K562 (cell line): ENCODE data around the gene FKBP11. TPM values are rescaled to one million over a fixed set of nuclear protein-coding genes. Genes with fewer than 3 reads are reported as not detected.

ENCODE experiments used
- ARID2 ChIP-seq: fragments of 450-650 bp; IDR thresholded peaks from 2 replicates; pipeline ENCODE4 v1.6.1; 2017; ENCODE audit warnings: antibody characterized with exemption, mild to moderate bottlenecking
- CHD2 ChIP-seq: IDR thresholded peaks from 2 replicates; pipeline ENCODE4 v1.6.1; 2011; ENCODE audit warnings: low read depth, low read length
- EGR1 ChIP-seq: fragments of 450-650 bp; conservative IDR thresholded peaks from 2 replicates; pipeline ENCODE4 v1.6.1; 2017; ENCODE audit warnings: mild to moderate bottlenecking
- HLTF ChIP-seq: fragments of 450-650 bp; IDR thresholded peaks from 2 replicates; pipeline ENCODE4 v1.6.1; 2016
- POLR3G ChIP-seq: IDR thresholded peaks from 2 replicates; pipeline ENCODE4 v1.6.1; 2011; ENCODE audit not compliant: insufficient read length, insufficient replicate concordance; ENCODE audit errors: extremely low read depth
- RFX1 ChIP-seq: fragments of 450-650 bp; IDR thresholded peaks from 2 replicates; pipeline ENCODE4 v1.6.1; 2016; ENCODE audit warnings: mild to moderate bottlenecking, moderate library complexity
- SMARCB1 ChIP-seq: IDR thresholded peaks from 2 replicates; pipeline ENCODE4 v1.6.1; 2011; ENCODE audit warnings: improper control_type of control experiment, low read depth; ENCODE audit not compliant: insufficient read length
- STAG1 ChIP-seq: sonication (generic); formaldehyde crosslinking; IDR thresholded peaks from 2 replicates; pipeline ENCODE4 v1.5.0; 2020; ENCODE audit warnings: missing genetic modification reagents, borderline replicate concordance
- TSC22D4 ChIP-seq: fragments of 450-650 bp; IDR thresholded peaks from 2 replicates; pipeline ENCODE4 v1.6.1; 2016; ENCODE audit warnings: missing genetic modification characterization, missing biosample characterization, control low read depth
- ZBTB7A ChIP-seq: IDR thresholded peaks from 2 replicates; pipeline ENCODE4 v1.6.1; 2011; ENCODE audit warnings: low read depth, mild to moderate bottlenecking, low read length, moderate library complexity, borderline replicate concordance; ENCODE audit not compliant: control insufficient read depth
- ZNF232 ChIP-seq: sonication (generic); formaldehyde crosslinking; IDR thresholded peaks from 2 replicates; pipeline ENCODE4 v1.8.0; 2022; ENCODE audit warnings: mild to moderate bottlenecking, missing genetic modification reagents
- ZNF263 ChIP-seq: sonication (generic); formaldehyde crosslinking; IDR thresholded peaks from 2 replicates; pipeline ENCODE4 v1.8.0; 2022; ENCODE audit warnings: mild to moderate bottlenecking, missing genetic modification reagents, borderline replicate concordance
- ZNF316 ChIP-seq: fragments of 450-650 bp; IDR thresholded peaks from 2 replicates; pipeline ENCODE4 v1.6.1; 2016
- polyA plus RNA-seq, 8 experiments: library from polyadenylated mRNA; depleted of rRNA in 4 of 8; stranded (reverse) in 5 of 8; unstranded in 3 of 8; fragments of >200 nt; fragmentation: Nextera tagmentation in 2 of 8; fragmentation: Illumina TruSeq in 1 of 8; extraction: Ambion mirVana in 2 of 8; extraction: Trizol in 1 of 8; gene quantifications; 2 replicates each; pipeline versions ENCODE4 v1.2.1 to v1.2.3, GENCODE V29; 2011 to 2014; ENCODE audit warnings: inconsistent platforms in 1 of 8, missing spikeins in 1 of 8
- total RNA-seq, 7 experiments: library from RNA; depleted of rRNA in 6 of 7; stranded (reverse); fragments of >200 nt in 6 of 7; fragmentation: Illumina TruSeq in 2 of 7; extraction: Trizol in 2 of 7; gene quantifications; 2 replicates each; pipeline versions ENCODE4 v1.2.1 to v1.2.3, GENCODE V29; 2011 to 2021; ENCODE audit warnings: low replicate concordance in 1 of 7
- TF ChIP-seq, protein P1 (sequence below), 2 experiments: fragments of 450-650 bp; formaldehyde crosslinking in 1 of 2; IDR thresholded peaks; 2 replicates each; pipeline versions ENCODE4 v1.4.0 to v1.6.1; 2014 to 2020; ENCODE audit warnings: mild to moderate bottlenecking in 2 of 2, borderline replicate concordance in 1 of 2, low read depth in 1 of 2
- TF ChIP-seq, protein P2 (sequence below): fragments of 450-650 bp; IDR thresholded peaks from 2 replicates; pipeline ENCODE4 v1.6.1; 2016; ENCODE audit warnings: antibody characterized with exemption
- TF ChIP-seq, protein P3 (sequence below): fragments of 450-650 bp; formaldehyde crosslinking; IDR thresholded peaks from 2 replicates; pipeline ENCODE4 v1.4.0; 2020; ENCODE audit warnings: mild to moderate bottlenecking, moderate library complexity
- TF ChIP-seq, protein P4 (sequence below): fragments of 250-450 bp; sonication (Bioruptor Pico); IDR thresholded peaks from 2 replicates; pipeline ENCODE4 v1.9.0; 2021; ENCODE audit warnings: mild to moderate bottlenecking

Gene FKBP11
- total and polyA plus RNA-seq, 9 of the 15 experiments (the other 6 are each of a cell fraction or from before 2014, with no cell fraction given): 1.6 to 8.2 (median 5.8) TPM

DNA sequence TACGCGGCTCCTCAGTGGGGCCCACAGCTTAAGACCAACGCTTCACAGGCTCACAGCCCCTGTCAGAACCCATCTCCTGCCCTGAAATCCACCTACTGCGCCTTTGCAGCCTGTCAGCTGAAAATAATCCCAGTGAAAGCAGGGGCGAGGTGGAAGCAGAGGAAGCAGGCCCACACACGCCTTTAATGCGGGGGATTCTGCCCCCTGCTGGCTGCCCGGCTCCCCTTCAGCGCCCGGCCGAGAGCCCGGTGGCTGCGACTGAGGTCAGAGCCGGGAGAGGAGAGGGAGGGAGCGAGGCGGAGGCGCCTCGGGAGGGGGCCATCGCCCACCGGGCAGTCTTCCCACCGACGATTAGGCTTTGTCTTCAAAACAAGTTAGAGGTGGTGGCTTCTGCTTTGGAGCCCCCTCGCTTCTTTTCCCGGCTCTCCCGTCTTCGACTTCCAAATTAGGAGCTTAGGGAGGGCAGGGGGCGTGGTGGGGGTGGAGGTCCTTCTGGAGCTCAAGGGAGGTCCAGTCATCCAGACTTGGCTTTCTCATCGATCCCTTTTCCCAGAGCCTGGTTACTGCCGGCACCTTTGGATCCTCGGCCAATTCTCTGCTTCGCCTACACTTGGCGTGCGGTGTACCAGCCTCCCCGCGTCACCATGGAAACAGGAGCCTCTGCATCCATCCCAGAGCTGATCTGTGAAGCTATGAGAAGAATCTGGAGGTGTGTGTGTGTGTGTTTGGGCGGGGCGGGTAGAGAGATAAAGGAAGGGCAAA, 34.5 kb downstream of the FKBP11 start (continued):
- TF ChIP-seq, protein P1, sequence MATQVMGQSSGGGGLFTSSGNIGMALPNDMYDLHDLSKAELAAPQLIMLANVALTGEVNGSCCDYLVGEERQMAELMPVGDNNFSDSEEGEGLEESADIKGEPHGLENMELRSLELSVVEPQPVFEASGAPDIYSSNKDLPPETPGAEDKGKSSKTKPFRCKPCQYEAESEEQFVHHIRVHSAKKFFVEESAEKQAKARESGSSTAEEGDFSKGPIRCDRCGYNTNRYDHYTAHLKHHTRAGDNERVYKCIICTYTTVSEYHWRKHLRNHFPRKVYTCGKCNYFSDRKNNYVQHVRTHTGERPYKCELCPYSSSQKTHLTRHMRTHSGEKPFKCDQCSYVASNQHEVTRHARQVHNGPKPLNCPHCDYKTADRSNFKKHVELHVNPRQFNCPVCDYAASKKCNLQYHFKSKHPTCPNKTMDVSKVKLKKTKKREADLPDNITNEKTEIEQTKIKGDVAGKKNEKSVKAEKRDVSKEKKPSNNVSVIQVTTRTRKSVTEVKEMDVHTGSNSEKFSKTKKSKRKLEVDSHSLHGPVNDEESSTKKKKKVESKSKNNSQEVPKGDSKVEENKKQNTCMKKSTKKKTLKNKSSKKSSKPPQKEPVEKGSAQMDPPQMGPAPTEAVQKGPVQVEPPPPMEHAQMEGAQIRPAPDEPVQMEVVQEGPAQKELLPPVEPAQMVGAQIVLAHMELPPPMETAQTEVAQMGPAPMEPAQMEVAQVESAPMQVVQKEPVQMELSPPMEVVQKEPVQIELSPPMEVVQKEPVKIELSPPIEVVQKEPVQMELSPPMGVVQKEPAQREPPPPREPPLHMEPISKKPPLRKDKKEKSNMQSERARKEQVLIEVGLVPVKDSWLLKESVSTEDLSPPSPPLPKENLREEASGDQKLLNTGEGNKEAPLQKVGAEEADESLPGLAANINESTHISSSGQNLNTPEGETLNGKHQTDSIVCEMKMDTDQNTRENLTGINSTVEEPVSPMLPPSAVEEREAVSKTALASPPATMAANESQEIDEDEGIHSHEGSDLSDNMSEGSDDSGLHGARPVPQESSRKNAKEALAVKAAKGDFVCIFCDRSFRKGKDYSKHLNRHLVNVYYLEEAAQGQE (IDR thresholded peaks at IDR 0.05; ENCODE audit: borderline replicate concordance): peak; percentile 89
- TF ChIP-seq, protein P1 (CRISPR knock-in tag; IDR thresholded peaks at IDR 0.05; ENCODE audit: low read depth): no peak
- TF ChIP-seq, protein P2, sequence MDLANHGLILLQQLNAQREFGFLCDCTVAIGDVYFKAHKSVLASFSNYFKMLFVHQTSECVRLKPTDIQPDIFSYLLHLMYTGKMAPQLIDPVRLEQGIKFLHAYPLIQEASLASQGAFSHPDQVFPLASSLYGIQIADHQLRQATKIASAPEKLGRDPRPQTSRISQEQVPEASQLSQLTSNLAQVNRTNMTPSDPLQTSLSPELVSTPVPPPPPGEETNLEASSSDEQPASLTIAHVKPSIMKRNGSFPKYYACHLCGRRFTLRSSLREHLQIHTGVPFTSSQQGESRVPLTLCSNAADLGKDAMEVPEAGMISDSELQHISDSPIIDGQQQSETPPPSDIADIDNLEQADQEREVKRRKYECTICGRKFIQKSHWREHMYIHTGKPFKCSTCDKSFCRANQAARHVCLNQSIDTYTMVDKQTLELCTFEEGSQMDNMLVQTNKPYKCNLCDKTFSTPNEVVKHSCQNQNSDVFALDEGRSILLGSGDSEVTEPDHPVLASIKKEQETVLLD: no peak
- TF ChIP-seq TSC22D4 (tag) (no peak), CHD2 (no peak), ZNF263 (peak; percentile 45; the same call in 1 of the 2 replicates), ZNF316 (no peak), POLR3G (no peak), STAG1 (CRISPR knock-in tag) (peak; percentile 34; the same call in 1 of the 2 replicates), SMARCB1 (no peak), ARID2 (peak; percentile 87), ZBTB7A (peak; percentile 50; the same call in 1 of the 2 replicates), ZNF232 (CRISPR knock-in tag) (no peak), EGR1 (no peak), HLTF (no peak), RFX1 (peak; percentile 84)
- TF ChIP-seq, protein P3, sequence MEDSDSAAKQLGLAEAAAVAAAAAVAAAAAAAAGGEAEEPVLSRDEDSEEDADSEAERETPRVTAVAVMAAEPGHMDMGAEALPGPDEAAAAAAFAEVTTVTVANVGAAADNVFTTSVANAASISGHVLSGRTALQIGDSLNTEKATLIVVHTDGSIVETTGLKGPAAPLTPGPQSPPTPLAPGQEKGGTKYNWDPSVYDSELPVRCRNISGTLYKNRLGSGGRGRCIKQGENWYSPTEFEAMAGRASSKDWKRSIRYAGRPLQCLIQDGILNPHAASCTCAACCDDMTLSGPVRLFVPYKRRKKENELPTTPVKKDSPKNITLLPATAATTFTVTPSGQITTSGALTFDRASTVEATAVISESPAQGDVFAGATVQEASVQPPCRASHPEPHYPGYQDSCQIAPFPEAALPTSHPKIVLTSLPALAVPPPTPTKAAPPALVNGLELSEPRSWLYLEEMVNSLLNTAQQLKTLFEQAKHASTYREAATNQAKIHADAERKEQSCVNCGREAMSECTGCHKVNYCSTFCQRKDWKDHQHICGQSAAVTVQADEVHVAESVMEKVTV: peak; percentile 83
- TF ChIP-seq, protein P4, sequence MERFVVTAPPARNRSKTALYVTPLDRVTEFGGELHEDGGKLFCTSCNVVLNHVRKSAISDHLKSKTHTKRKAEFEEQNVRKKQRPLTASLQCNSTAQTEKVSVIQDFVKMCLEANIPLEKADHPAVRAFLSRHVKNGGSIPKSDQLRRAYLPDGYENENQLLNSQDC (CRISPR knock-in tag): no peak
